ENCODE measurements around the gene SUGCT.
"Not testable (repeated sequence)": the region's sequence is repeated elsewhere in the genome, so short reads cannot be mapped to it uniquely, and the experiment has no call there.

SUGCT gene

DNA sequence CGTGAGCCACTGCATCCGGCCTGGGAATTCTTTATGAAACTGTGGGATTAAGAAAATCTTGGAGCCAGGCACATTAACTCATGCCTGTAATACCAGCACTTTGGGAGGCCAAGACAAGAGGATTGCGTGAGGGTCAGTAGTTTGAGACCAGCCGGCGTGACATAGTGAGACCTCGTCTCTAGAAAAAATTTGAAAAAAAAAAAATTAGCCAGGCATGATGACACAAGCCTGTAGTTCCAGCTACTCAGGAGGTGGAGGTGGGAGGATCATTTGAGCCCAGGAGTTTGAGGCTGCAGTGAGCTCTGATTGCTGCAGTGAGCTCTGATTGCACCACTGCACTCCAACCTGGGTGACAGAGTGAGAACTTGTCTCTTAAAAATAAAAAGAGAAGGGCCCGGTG lies 69.8 kb downstream of the SUGCT start:
- no peak for FAIRE-seq

DNA sequence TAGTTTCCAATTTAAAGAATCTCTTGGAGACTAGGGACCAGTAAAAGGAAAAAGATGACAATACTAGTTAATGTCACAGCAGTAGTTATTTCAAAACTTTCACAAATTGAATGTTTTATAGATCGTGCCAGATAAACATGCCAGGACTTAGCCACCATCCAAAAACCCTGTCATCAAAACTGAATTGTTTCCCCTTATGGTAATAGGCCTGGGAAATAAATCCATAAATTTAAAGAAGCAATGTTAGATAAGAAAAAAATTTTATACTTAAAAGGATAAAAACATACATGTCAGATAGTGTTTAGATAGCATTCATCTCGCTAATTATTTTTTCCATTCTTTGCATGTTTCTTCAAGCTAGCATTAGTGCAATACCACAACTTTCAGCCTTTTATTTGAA lies 71.2 kb downstream of the SUGCT start:
- FAIRE-seq = no peak

DNA sequence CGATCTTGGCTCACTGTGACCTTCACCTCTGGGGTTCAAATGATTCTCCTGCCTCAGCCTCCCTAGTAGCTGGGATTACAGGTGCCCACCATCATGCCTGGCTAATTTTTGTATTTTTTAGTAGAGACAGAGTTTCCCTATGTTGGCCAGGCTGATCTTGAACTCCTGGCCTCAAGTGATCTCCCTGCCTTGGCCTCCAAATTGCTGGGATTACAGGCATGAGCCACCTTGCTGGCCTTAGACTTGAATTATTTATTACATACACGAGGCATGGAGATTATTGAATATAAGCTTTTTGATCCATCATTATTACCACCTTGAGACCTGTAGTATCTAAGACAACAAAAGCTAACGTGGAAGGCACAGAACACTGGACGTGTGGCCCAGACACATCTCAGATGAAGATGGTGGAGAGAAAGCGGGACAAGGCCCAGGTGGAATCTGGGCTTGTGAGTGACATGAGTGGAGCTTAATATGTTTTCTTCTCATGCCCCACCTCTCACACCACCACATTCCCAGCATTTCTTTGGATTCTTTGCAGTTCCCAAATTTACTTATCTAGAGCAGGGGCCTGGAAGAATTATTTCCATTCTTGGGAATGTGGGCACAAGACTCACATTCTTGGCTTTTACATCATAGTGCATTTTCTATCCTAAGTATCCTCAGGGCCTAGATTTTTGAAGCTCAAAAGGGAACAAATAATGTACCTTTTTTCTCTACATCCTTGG lies 76.6 kb downstream of the SUGCT start:
- FAIRE-seq = no peak

DNA sequence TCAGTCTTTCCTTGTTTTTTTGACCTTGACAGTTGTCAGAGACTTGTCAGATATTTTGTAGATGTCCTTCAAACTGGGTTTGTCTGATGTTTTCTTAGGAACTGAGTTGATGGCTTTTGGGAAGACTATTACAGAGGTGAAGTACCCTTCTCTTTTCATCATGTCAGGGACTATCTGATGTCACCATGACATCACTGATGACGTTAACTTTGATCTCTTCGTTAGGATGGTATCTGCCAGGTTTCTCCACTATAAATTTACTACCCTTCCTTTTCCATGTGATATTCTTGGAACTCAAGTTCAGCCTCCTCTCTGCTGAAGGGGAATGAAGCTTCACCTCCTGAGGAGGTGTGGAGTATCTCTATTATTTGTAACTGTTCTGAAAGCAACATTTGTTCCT lies 78.5 kb downstream of the SUGCT start:
- FAIRE-seq = no peak

DNA sequence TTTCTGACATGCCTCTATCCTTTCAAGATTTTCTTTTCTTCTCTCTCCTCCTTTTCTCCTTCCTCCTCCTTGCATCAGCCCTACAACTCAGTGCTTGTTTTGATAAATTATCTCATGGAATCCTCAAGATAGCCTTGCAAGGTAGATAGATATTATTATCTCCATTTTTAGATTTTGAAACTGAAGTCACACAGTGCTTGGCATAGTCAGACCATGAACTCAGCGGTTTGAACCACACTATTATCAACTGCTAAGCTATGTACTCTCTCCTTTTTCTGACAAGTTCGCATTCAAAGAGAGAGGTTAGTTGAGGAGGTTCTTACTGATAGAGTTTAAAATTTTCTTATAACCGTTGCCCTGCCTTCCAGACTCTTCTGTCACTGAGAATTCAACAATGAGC lies 79.1 kb downstream of the SUGCT start:
- no peak for FAIRE-seq

DNA sequence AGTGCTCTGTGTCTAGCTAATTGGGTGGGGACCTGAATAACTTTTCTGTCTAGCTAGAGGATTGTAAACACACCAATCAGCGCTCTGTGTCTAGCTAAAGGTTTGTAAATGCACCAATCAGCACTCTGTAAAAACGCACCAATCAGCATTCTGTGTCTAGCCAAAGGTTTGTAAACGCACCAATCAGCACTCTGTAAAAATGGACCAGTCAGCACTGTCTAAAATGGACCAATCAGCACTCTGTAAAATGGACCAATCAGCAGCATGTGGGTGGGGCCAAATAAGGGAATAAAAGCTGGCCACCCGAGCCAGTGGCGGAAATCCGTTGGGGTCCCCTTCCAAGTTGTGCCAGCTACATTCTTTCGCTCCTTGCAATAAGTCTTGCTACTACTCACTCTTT lies 83.8 kb downstream of the SUGCT start:
- FAIRE-seq = not testable (repeated sequence)

DNA sequence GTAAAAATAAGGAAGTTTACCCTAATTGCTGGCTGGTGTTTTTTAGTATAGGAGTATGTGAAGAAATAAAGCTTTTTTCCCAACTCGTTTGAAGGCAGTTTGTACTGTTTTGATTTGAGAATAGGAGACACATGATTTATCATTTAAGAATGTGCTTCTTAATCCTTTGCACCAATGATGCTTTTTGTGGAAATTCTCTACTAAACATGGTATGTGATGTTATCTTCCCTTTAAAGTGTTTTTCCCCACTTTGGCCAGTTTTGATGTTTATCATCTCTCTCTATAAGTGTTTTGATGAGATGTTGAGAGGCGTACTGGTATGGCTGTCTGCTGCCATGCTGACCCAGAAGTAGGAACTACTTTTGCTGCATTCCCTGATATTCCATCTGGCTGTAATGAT lies 85.1 kb downstream of the SUGCT start:
- FAIRE-seq = no peak

DNA sequence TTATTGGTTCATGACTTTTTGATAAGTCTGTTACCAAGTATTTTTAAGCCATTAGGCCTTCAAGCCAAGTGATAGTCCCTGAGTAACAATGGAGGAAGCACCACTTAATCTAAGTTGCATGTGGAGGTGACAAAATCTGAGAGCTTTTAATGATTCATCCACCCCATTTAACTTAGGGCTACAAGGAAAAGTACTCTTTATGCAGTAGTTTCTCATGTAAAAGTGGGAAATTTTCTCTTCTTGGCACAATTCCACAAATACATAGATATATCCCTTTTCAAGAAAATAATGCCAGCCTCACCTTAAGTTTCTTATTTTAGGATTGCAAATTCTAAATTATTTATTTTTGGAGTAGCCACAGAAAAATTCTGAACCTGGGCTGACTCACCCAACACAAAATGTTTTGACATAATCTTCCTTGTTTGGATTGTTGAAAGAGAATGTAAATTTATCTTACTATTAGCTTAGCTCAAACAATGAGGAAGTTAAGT lies 85.7 kb downstream of the SUGCT start:
- FAIRE-seq = no peak

DNA sequence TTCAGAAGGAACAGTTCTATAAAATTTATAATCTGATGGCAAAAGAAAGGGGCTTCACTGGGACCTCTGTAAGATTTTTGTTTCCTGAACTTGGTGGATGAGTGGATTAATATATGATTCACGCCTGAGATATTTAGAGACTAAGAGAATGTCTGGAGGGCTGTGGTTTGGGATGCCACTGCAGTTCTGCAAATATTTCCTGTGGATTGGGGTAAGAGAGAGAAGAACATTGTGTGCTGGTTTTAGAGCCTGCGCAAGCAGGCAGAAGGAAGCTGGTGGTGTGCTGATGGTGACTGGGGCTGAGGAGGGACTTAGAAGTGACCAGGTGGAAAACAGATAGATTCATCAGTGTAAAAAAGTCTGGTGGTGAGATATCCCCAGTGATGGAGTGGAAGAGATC lies 87.0 kb downstream of the SUGCT start:
- FAIRE-seq = no peak

DNA sequence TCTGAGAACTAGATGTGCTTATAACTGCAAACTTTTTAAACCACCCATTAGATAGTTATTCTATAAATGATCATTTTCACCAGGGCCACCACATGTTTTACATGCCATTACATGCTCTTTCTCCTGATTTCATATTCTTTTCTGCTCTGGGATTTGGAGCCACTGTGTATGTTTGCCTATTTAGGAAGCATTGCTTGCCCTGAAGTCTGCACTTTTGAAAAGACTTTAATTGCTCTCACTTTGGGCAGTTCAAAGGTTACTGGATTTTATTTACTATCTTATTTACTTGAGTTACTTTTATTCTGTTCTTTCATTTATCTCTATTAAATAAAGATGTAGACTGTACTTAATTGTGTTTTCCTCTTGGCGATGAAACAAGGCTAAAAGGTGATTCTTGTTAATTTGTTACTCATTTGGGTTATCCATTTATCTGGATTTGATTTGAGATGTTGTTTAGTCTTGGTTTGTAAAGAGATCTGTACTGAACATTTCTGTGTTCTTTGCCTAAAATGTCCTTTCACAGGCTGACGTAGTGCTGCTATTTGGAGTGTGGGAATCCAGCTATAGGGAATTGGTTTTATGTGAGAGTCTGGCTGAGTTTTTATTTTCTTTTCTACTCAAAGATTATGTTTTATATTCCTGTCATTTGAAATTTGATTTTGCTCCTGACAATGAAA lies 88.8 kb downstream of the SUGCT start:
- no peak for FAIRE-seq

DNA sequence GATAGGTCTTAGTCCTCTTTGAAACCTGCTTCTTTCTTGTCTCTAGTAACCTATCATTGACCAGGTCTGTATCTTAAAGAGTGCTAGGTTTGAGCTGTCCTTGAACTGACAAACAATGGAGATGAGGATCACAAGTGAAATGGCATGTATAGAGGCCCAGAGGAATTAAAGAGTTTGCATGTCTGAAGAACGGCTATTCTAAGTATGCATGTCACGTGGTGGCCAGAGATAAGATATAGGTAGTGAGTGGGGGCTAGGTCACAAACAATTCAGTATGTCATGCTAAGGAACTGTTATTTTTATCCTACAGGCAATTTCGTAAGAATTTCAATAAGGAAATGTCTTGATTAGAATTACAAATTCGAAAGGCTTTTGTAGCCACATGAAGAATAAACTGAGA lies 95.3 kb downstream of the SUGCT start:
- no peak for FAIRE-seq

DNA sequence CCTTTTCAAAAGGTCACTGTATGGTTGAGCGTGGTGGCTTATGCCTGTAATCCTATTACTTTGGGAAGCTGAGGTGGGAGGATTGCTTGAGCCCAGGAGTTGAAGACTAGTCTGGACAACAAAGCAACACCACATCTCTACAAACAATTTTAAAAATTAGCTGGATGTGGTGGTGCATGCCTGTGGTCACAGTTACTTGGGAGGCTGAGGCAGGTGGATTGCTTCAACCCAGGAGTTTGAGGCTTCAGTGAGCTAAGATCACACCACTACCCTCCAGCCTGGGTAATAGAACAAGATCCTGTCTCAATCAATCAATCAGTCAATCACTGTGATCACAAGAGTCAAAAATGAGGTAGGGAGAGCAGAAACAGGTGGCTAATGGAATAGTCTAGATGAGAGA lies 97.0 kb downstream of the SUGCT start:
- no peak for FAIRE-seq

DNA sequence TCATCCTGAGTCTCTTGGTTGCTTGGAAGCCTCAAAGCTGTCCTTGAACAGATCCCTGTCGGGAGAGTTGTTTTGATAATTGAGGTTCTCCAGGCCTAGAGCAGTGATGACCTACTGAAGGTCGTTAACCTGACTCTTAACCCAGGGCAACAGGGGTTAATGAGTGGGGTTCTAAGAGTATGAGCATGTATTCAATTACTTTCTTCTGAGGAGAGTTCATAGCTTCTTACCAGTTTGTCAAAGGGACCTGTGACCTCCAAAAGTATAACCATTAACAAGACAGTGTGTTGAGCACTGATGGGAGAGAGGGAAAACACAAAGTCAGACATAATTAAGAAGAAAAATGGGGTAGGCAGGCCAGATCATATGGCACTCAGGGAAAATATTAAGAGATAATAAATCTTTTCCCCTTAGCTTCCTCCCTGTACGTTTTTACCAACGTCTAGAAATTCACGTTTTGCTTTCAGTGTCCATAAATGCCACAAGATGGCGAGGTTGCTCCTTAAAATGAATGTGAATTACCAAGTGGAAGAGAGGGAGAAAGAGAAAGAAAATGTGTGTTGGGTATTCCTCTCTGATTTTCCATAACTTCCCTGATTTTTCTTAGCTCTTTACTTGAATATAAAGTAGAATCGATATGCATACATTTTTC lies 97.6 kb downstream of the SUGCT start:
- FAIRE-seq = peak; percentile 98

DNA sequence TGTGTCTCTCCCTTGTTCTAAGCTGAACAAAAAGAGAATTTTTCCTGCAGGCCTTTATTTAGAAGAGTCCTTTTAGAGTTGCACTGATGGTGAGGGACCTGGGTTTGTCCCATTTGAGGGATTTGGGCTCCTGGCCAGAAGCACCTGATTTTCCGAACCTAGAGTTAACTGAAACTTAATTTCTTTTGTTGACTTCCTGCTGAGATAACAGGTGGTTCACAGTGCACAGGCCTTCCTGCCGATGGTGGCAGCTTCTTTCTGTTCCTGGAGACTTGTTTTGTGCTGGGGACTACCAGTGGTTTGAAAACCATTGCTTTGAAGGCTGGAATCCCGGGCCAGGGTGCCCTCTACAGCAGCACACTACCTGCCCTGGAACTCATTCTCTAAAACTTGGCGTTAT lies 99.2 kb downstream of the SUGCT start:
- FAIRE-seq = no peak

DNA sequence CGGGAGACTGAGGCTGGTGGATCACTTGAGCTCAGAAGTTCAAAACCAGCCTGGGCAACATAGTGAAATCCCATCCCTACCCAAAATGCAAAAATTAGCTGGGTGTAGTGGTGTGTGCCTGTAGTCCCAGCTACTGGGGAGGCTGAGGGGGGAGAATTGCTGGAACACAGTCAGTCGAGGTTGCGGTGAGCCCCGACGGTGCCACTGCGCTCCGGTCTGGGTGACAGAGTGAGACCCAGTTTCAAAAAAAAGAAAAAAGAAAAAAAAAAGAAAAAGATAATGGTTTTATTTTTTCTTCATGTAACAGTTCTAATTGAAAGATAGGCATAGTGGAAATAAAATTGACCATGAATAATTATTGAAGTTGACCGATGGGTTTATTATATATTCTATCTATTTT lies 99.9 kb downstream of the SUGCT start:
- no peak for FAIRE-seq

DNA sequence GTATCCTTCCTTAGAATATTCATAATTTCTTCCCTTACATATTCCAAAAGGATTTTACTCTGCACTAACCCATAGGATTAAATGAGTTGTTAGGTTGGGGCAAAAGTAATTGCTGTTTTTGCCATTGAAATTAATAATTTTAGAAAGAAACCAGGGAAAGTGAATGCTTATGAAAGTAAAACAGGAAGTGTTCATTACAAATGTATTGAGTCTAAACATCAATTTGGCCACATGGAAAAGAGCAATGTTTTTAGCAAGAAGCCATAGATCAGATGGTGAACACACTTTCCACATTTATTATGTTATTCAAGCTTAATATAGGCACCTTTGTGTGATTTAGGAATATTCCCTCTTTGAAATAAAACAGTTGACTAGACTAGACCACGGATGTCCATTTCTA lies 102.9 kb downstream of the SUGCT start:
- no peak for FAIRE-seq

DNA sequence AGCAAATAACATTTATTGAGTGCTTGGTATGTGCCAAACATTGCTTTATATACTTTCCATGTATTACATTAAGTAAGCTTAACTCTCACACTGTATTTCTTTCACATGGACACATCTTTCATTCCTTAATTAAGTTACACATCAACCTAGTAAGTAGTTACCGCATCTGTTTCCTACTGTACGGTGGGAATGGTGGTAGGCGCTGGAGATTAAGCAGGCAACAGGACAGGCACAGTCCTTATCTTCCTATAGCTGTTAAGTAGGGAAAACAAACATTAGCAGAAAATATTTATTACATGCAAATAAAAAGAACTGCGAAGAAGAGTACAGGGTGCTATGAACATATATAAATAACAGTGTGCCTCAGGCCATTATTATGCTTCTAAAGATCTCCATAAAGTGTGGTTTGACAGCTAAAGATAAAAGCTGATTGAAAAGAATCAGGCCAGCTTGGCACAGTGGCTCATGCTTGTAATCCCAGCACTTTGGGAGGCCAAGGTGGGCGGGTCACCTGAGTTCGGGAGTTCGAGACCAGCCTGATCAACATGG lies 105.0 kb downstream of the SUGCT start:
- no peak for FAIRE-seq

DNA sequence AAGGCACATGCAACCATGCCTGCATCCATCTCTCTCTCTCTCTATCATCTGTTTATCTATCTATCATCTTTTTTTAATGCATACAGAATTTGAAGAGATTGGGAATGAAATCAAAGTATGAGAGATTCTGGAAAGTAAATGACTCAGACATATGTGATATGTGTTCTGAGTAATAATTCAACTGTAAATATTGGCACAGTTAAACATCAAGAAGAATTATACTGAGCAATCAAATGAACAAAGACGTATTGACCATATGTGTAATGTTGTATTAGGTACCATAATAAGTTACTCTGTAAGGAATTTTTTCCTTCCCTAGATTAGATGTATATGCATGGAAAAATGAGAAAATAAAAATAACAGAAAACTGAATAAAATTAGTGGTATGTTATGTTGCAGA lies 108.3 kb downstream of the SUGCT start:
- no peak for FAIRE-seq

DNA sequence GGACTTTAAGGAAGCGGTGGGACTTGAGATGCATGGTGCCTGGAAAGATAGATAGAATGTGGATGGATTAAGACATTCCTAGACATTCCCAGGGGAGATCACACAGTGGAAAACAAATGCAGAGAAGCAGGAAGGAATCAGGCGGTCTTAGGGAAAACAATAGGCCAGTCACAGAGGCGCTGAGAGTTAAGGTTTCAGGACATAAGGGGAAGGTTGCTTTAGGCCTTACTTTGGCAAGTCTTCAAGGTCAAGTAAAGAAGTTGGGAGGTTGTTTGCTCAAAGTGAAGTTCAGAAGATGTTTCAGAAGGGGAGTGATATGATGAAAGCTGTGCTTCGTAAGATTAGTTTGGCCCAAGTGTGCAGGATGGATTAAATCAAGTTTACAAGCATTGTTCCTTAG lies 109.4 kb downstream of the SUGCT start:
- FAIRE-seq = no peak

DNA sequence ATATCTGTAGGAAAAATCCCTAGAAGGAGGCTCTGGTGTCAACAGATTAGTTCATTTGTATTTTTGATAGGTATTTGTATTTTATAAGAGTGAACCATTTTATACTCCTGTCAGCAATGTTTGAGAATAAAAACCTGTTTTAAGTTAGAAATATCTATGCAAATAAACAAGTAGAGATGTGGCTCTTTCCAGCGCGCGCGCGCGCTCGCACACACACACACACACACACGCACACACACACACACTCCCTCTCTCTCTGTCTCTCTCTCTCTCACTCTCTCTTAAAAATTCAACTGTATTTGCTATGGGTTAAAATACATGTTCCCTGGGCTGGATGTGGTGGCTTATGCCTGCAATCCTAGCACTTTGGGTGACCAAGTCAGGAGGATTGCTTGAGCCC lies 113.9 kb downstream of the SUGCT start:
- FAIRE-seq = no peak

DNA sequence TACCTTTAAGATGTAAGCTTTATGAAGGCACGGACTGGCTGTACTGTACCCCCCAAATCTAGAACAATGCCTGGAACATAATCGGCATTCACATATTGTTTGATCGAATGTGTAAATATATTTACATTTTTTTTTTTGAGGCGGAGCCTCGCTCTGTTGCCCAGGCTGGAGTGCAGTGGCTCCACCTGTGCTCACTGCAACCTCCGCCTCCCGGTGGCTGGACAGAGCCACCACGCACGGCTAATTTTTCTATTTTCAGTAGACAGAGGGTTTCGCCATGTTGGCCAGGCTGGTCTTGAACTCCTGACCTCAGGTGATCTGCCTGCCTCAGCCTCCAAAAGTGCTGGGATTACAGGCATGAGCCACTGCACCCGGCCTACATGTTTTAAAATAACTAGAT lies 118.6 kb downstream of the SUGCT start:
- not testable (repeated sequence) for FAIRE-seq

DNA sequence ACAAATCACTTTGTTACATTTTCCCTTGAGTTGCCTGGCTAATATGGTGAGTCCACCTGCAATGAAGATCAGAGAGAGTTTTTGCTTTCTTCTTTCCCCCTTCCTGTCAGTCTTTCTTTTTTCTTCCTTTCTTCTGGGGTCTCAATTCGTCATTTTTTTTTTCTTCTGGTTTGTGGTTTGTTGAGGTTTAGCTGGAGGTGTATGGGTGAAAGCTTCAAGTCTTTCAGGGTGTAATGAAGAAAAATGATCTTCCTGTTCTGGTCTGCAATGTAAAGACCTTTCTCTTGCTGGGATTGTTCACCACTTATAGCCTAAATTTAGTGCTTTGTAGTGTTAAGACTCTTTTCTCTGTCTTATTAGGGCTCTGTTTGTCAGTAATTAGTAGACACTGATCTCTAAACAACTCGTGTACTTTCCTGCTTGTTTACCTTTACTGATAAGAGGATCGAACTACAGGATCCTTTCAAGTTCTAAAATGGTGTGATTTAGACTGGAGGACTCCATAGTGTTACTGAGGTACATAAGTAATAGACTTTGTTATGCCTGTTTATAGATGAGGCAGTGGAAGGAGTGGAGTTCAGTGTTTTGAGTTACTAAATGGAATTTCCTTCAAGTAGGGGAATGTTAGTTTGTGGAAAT lies 129.1 kb downstream of the SUGCT start:
- FAIRE-seq = no peak

DNA sequence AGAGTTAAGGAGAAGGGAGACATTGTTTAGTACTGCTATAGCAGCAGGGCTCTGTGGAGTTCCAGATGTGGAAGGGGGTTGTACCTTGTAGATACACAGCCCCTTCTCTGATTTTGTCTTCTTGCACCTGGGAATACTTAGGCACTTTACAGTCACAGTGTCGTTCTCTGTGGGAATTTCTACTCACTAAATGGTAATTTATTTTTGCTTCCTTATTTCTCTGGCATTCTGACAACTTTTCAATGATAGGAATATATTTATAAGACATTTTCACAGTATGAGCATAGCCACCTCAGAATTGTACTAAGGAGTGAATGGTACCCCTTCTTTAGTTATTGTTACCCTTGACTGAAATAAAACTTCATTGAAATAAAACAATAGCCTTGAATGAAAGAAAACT lies 132.8 kb downstream of the SUGCT start:
- no peak for FAIRE-seq
